GM19351 (cell line): Measurements from ENCODE around the gene OXER1.

Source experiments
- ATAC-seq: cut with Tn5 transposase; IDR thresholded peaks from one replicate; pipeline ENCODE4 v1.9.1; 2021; ENCODE audit warnings: mild to moderate bottlenecking, moderate library complexity; ENCODE audit not compliant: unreplicated experiment

Gene OXER1, protein sequence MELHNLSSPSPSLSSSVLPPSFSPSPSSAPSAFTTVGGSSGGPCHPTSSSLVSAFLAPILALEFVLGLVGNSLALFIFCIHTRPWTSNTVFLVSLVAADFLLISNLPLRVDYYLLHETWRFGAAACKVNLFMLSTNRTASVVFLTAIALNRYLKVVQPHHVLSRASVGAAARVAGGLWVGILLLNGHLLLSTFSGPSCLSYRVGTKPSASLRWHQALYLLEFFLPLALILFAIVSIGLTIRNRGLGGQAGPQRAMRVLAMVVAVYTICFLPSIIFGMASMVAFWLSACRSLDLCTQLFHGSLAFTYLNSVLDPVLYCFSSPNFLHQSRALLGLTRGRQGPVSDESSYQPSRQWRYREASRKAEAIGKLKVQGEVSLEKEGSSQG

GRCh38 chr2:42764096-42764495 is at the start of gene OXER1:
TSS of gene OXER1 (minus strand) at chr2:42764135. CDS start at chr2:42764062, 73 bp downstream.
- ATAC-seq, result no peak

DNA sequence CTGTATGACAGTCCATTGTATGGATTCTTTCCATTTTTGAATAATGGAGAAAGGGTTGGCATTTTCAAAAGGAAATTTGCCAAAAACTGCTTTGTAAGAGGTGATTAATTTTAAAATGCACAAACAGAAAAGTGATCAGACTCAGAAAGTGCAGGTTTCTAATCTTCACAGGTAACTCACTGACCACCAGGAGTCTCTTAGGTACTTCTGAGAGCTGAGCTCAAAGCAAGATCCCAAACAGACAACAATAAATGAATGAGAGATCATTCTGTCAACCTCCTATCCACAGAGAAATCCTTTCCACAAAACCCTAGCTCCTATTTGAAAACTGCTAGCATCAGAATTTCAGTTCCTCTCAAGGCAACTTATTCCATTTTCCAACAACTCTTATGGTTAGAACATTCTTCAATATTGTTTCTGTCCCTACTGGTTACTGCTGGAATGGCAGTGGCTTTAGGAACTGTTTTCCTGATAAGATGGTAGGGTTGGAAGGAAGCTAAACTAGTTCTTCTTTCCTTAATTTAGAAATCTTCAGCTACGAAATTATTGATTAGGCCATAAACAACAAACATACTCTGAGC is 49.1 kb upstream of the OXER1 start:
- ATAC-seq, result no peak

- ATAC-seq, result peak; percentile 8
Measured at GRCh38 chr2:42810971-42811811, 47.3 kb upstream of the OXER1 start.

- peak; percentile 68 for ATAC-seq
Measured at GRCh38 chr2:42810121-42810970, 46.4 kb upstream of the OXER1 start.

DNA sequence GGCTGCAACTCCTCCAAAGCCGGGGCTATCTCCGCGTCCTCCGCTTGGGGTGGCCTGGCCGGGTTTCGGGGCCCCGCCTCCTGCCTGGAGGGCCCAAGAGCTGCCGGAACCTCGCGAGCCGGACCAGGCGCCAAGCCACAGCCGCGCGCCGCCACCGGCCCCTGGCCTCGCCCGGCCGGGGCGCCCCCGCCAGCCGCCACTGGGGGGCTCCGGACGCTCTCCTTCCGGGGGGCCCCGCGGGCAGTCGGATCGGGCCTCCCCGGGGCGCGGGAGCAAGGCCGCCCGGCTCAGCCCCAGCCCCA is 45.8 kb upstream of the OXER1 start:
- peak; percentile 47 for ATAC-seq

GRCh38 chr2:42809131-42809818 is 45.3 kb upstream of the OXER1 start:
- ATAC-seq, result no peak

- no peak for ATAC-seq
Measured at GRCh38 chr2:42808301-42808700, 44.4 kb upstream of the OXER1 start.

DNA sequence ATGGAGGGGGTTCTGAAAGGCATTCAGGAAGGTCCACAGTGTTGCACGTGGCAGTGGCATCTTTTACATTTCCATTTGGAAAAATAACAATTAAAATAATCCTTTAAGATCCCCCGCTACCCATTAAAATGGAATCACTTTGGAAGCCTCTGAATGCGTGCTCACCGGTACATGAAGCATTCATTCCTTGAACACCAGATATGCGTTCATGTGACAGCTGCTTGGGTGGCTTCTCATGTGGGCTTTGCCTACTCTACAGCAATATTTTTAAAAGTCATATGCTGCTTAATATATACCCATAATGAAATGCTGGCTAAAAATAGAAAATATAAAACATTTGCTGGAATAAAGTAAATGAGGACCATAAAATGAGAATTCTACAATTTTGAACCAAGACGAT is 42.9 kb upstream of the OXER1 start:
- no peak for ATAC-seq

DNA sequence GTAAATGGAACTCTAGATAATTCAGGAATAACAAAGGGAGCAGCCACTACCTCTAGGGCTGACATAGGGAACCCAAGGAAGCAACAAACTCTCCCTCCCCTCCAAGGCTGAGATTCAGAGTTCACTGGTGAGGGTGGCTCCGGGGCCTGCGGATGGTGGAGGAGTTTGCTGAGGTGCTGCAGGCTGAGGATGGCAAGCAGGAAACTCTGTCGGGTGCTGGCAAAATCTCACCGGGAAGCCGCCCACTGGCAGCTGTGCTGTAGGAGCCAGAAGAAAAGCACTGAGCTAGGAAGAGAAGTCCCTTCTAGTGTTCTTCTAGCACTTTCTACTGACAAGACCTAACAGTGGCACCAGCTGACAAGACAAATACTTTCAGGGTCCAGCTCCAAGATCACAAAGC is 41.0 kb upstream of the OXER1 start:
- ATAC-seq, result no peak

GRCh38 chr2:42804338-42804737 is 40.4 kb upstream of the OXER1 start:
- no peak for ATAC-seq

GRCh38 chr2:42802150-42802549 is 38.2 kb upstream of the OXER1 start:
- ATAC-seq, result no peak

- no peak for ATAC-seq
Measured at GRCh38 chr2:42801381-42801780, 37.4 kb upstream of the OXER1 start.

DNA sequence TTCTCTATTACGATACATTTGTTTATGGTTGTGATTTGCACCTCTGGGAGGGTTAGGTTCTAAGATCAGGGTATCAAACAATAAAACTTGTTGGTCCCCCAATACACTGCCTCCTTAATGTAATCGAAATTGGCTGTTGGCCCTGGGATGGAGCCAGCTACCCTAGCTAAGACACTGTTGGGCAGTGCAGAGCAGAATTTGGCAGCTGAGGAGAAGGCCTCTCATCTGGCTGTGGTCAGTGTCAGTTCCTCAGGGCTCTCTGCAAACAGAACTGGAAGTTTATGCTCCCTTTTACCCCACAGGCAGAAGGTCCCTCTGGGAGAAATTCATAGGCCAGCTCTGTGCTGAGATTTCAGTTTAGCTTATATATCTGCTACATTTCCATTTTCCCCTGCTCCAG is 37.0 kb upstream of the OXER1 start:
- ATAC-seq, result no peak

DNA sequence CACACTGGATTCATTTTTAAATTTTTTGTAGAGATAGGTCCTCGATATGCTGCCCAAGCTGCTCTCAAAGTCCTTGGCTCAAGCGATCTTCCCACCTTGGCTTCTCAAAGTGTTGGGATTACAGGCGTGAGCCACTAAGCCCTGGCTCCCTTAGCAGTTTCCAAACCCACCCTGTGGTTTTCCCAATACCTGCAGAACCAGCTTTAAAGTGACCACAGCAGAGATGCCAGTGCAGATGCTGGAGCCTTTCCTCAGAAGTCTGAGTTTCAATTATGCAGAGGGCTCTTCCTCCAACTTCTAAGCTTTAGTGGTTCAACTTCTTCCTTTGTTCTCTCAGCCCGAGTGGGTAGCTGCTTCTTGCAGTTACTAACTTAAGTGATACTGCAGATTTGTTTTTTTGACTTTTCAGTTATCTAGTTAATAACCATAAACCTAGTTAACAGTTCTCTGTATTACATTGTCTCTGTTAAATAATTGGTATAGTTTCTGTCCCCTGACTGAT is 36.6 kb upstream of the OXER1 start:
- no peak for ATAC-seq

DNA sequence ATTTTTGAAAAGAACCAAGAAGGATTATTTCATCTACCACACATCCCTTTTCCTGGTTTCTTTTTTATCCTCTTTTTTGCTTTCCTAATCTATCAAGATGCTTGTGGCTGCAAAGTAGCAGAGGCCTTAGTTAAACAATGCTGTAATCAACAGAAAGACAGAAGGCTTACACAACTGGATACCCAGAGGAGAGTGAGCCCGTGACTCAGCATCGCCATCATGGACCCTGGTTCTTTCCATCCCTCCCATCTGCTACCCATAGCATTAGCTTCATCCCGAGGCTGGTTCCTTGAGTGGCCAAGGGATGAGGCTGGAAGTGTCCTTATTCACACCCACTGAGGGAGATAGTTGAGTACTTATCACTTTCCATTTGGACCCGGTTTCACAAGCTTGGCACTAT is 35.9 kb upstream of the OXER1 start:
- ATAC-seq, result no peak

- no peak for ATAC-seq
Measured at GRCh38 chr2:42797281-42797680, 33.3 kb upstream of the OXER1 start.

GRCh38 chr2:42796427-42797248 is 32.7 kb upstream of the OXER1 start:
- no peak for ATAC-seq

- ATAC-seq, result peak; percentile 28
Measured at GRCh38 chr2:42795841-42796301, 31.9 kb upstream of the OXER1 start.

DNA sequence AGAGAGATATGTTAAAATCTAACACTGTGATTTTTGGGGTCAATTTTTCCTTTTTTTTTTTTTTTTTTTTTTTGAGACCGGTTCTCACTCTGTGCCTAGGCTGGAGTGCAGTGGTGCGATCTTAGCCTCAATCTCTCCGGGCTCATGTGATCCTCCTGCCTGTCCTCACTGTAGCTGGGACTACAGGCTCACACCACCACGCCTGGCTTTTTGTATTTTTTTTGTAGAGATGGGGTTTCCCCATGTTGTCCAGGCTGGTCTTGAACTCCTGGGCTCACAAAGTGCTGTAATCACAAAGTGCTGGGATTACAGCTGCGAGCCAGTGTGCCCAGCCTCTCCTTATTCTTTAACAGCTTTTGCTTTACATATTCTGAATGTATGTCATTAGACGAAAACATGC is 31.3 kb upstream of the OXER1 start:
- no peak for ATAC-seq
